ENCODE results near the gene ZNG1A.
"Not testable (repeated sequence)": the region's sequence is repeated elsewhere in the genome, so short reads cannot be mapped to it uniquely, and the experiment has no call there.

DNA sequence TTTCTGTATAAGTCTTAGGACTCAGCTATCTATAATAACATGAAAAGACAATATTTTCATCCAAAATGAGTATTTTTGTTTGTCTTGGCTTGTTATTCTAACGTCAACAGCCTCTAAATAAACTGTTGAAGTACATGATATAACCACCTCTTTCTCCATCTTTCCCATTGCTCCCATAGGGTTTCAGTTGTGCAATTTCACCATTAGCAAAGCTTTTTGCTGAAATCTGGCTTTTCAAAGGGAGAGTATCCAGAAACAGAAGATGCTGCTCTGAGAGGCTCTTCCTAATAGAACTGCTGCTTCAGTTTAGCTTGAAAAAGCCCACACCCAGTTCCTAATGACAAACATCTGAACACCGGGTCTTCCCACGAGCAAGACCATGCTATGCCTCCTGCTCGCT is 91.8 kb downstream of the ZNG1A start:
- not testable (repeated sequence) for TF ChIP-seq ARNTL (CRISPR knock-in tag; IDR thresholded peaks at IDR 0.05; ENCODE audit: borderline replicate concordance, low read depth); ZC3H10 (CRISPR knock-in tag; IDR thresholded peaks at IDR 0.05); ZFP30 (CRISPR knock-in tag; IDR thresholded peaks at IDR 0.05); RARB (CRISPR knock-in tag; IDR thresholded peaks at IDR 0.05); ZNF565 (CRISPR knock-in tag; conservative IDR thresholded peaks at IDR 0.05; ENCODE audit: low read depth); CSDC2 (CRISPR knock-in tag; IDR thresholded peaks at IDR 0.05); ZNF8 (CRISPR knock-in tag; IDR thresholded peaks at IDR 0.05); ISL1 (CRISPR knock-in tag; IDR thresholded peaks at IDR 0.05); ZNF70 (CRISPR knock-in tag; IDR thresholded peaks at IDR 0.05); SNAI2 (CRISPR knock-in tag; IDR thresholded peaks at IDR 0.05); BACH2 (CRISPR knock-in tag; IDR thresholded peaks at IDR 0.05; ENCODE audit: borderline replicate concordance); GLIS3 (CRISPR knock-in tag; IDR thresholded peaks at IDR 0.05)
- TF ChIP-seq, protein P1, sequence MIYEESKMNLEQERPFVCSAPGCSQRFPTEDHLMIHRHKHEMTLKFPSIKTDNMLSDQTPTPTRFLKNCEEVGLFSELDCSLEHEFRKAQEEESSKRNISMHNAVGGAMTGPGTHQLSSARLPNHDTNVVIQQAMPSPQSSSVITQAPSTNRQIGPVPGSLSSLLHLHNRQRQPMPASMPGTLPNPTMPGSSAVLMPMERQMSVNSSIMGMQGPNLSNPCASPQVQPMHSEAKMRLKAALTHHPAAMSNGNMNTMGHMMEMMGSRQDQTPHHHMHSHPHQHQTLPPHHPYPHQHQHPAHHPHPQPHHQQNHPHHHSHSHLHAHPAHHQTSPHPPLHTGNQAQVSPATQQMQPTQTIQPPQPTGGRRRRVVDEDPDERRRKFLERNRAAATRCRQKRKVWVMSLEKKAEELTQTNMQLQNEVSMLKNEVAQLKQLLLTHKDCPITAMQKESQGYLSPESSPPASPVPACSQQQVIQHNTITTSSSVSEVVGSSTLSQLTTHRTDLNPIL (CRISPR knock-in tag; IDR thresholded peaks at IDR 0.05; ENCODE audit: low read depth) = not testable (repeated sequence)
- TF ChIP-seq, protein P2, sequence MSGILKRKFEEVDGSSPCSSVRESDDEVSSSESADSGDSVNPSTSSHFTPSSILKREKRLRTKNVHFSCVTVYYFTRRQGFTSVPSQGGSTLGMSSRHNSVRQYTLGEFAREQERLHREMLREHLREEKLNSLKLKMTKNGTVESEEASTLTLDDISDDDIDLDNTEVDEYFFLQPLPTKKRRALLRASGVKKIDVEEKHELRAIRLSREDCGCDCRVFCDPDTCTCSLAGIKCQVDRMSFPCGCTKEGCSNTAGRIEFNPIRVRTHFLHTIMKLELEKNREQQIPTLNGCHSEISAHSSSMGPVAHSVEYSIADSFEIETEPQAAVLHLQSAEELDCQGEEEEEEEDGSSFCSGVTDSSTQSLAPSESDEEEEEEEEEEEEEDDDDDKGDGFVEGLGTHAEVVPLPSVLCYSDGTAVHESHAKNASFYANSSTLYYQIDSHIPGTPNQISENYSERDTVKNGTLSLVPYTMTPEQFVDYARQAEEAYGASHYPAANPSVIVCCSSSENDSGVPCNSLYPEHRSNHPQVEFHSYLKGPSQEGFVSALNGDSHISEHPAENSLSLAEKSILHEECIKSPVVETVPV (CRISPR knock-in tag; IDR thresholded peaks at IDR 0.05) = not testable (repeated sequence)
